PFSK-1 (cell line): ENCODE results near the gene NCK2.

ENCODE experiments used
- POLR2AphosphoS5 ChIP-seq: IDR thresholded peaks from 2 replicates; pipeline ENCODE4 v1.6.1; 2012; ENCODE audit warnings: low read depth, mild to moderate bottlenecking, control low read depth, low read length, moderate library complexity
- TF ChIP-seq, protein P1 (sequence below), 2 experiments: IDR thresholded peaks; 2 replicates each; pipeline versions ENCODE4 v1.6.1 to v1.8.0; 2011 to 2012; ENCODE audit warnings: low read depth in 2 of 2, low read length in 2 of 2, control low read depth in 1 of 2, inconsistent platforms in 1 of 2, mild to moderate bottlenecking in 1 of 2, moderate library complexity in 1 of 2; ENCODE audit not compliant: insufficient read depth in 1 of 2

DNA sequence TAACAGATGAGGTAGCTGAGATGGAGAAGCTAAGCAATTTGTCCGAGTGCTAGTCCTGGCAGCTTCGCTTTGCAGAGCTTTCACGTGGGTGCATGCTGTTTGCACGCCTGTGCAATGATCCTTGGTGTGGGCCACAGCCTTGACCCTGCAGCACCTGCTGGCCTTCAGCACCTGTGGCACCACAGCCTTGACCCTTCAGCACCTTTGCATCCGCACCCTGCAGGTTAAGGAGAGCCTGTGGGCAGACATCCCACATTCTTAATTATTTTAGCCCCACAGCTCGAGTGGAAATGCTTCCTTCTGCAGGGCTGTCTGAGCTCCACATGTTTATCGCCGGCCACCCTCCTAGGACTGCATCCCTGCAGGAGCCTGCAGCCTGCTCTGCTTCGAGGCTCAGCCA lies 19.3 kb downstream of the NCK2 start:
- no peak for TF ChIP-seq POLR2AphosphoS5
- TF ChIP-seq, protein P1, sequence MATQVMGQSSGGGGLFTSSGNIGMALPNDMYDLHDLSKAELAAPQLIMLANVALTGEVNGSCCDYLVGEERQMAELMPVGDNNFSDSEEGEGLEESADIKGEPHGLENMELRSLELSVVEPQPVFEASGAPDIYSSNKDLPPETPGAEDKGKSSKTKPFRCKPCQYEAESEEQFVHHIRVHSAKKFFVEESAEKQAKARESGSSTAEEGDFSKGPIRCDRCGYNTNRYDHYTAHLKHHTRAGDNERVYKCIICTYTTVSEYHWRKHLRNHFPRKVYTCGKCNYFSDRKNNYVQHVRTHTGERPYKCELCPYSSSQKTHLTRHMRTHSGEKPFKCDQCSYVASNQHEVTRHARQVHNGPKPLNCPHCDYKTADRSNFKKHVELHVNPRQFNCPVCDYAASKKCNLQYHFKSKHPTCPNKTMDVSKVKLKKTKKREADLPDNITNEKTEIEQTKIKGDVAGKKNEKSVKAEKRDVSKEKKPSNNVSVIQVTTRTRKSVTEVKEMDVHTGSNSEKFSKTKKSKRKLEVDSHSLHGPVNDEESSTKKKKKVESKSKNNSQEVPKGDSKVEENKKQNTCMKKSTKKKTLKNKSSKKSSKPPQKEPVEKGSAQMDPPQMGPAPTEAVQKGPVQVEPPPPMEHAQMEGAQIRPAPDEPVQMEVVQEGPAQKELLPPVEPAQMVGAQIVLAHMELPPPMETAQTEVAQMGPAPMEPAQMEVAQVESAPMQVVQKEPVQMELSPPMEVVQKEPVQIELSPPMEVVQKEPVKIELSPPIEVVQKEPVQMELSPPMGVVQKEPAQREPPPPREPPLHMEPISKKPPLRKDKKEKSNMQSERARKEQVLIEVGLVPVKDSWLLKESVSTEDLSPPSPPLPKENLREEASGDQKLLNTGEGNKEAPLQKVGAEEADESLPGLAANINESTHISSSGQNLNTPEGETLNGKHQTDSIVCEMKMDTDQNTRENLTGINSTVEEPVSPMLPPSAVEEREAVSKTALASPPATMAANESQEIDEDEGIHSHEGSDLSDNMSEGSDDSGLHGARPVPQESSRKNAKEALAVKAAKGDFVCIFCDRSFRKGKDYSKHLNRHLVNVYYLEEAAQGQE (IDR thresholded peaks at IDR 0.05; ENCODE audit: insufficient read depth in 1 of 2, low read depth in 2 of 2, low read length in 2 of 2), result no peak
